ENCODE data around the gene CDC14C.

CDC14C gene

DNA sequence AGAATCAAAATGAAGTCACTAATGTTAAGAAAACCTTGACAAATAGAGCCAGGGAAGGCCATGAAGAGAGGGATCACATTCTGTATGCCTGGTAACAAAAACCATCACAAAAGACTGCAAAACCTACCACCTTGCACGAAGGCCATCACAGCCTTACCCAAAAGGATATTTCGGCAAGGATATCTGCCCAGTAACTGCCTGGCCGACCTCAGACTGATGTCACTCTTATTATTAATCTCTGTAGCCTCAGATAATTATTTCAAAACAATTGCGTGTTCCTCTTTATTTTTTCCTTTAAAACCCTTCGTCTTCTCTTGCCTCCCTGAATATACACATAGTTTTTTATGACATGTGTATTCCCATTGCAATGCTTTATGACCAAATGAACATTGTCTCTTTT, 52.5 kb downstream of the CDC14C start:
- no peak for DNase-seq
